Gastrocnemius medialis (tissue), 4 donors: ENCODE data around the gene GIMD1.

Experiments used
- POLR2A ChIP-seq, 2 donors: fragments of 450-650 bp; IDR thresholded peaks; one replicate each; pipeline ENCODE4 v1.6.1; 2017; ENCODE audit warnings: antibody characterized with exemption in 2 of 2, mild to moderate bottlenecking in 2 of 2, moderate library complexity in 2 of 2
- TF ChIP-seq, protein P1 (sequence below), 5 experiments: fragments of 450-650 bp in 3 of 5; fragments of 200-600 bp in 2 of 5; sonication (generic) in 2 of 5; IDR thresholded peaks in 4 of 5; conservative IDR thresholded peaks in 1 of 5; 1 replicate in 4 of 5; 2 replicates in 1 of 5; pipeline ENCODE4 v1.5.1; 2016 to 2019; ENCODE audit warnings: antibody characterized with exemption in 5 of 5, mild to moderate bottlenecking in 3 of 5, moderate library complexity in 3 of 5

DNA sequence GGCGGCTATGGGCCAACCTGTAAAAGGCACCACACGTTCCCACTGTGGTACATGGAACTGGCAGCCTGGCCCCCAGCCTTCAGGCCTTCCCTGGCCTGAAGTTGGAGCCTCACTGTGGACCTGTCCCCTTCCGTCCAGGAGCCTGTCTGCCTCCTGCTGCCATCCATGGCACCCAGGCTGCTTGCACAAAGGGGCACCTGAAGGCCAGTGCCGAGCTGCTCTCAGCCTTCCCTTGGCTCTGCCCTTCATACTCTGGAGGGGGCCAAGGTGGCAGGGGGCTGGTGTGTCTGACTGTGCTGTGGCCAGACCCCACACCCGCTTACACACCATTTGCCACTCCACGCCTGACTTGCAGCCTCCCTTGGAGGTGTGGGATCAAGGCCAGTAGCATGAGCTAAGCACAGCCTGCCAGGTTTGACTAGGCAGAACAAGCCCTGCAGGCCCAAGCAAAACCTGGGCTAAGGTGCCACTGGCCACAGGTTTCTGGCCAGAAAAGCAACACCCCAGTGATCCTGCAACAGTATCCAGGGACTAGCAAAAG lies 17.3 kb upstream of the GIMD1 start:
- TF ChIP-seq, protein P1, sequence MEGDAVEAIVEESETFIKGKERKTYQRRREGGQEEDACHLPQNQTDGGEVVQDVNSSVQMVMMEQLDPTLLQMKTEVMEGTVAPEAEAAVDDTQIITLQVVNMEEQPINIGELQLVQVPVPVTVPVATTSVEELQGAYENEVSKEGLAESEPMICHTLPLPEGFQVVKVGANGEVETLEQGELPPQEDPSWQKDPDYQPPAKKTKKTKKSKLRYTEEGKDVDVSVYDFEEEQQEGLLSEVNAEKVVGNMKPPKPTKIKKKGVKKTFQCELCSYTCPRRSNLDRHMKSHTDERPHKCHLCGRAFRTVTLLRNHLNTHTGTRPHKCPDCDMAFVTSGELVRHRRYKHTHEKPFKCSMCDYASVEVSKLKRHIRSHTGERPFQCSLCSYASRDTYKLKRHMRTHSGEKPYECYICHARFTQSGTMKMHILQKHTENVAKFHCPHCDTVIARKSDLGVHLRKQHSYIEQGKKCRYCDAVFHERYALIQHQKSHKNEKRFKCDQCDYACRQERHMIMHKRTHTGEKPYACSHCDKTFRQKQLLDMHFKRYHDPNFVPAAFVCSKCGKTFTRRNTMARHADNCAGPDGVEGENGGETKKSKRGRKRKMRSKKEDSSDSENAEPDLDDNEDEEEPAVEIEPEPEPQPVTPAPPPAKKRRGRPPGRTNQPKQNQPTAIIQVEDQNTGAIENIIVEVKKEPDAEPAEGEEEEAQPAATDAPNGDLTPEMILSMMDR (IDR thresholded peaks at IDR 0.05 in 4 of 5, conservative IDR thresholded peaks at IDR 0.05 in 1 of 5) = no peak
- TF ChIP-seq POLR2A (IDR thresholded peaks at IDR 0.05) = no peak
